Peyer's patch (tissue), 4 donors: ENCODE data around the gene CTSL. TPM values are rescaled to one million over a fixed set of nuclear protein-coding genes. Genes with fewer than 3 reads are reported as not detected.

Experiments
- DNase-seq, 3 donors: peaks; one replicate each; pipeline ENCODE4 v3.0.0-alpha.2; 2017 to 2019
- H3K27ac ChIP-seq, 4 donors: fragments of 200-600 bp; sonication (generic); one replicate each; pipeline ENCODE4 v1.5.1; 2016 to 2019
- H3K27me3 ChIP-seq, 2 donors: fragments of 200-600 bp; sonication (generic); one replicate each; pipeline ENCODE4 v1.5.1; 2019
- H3K36me3 ChIP-seq, 3 donors: fragments of 200-600 bp; sonication (generic); one replicate each; pipeline ENCODE4 v1.5.1; 2016 to 2019
- H3K4me1 ChIP-seq, 4 donors: fragments of 200-600 bp; sonication (generic); one replicate each; pipeline ENCODE4 v1.5.1; 2016 to 2019
- H3K4me3 ChIP-seq, 4 donors: fragments of 200-600 bp; sonication (generic); 1 replicate in 3 of 4; 2 replicates in 1 of 4; pipeline ENCODE4 v1.5.1; 2016 to 2019; ENCODE audit warnings: mild to moderate bottlenecking in 1 of 4
- H3K9me3 ChIP-seq, 4 donors: fragments of 200-600 bp; sonication (generic); one replicate each; pipeline ENCODE4 v1.5.1; 2016 to 2019; ENCODE audit warnings: mild to moderate bottlenecking in 1 of 4
- CTCF ChIP-seq, 6 experiments: fragments of 450-650 bp in 4 of 6; fragments of 200-600 bp in 2 of 6; sonication (generic) in 1 of 6; IDR thresholded peaks; one replicate each; pipeline ENCODE4 v1.5.1; 2017 to 2019; ENCODE audit warnings: antibody characterized with exemption in 6 of 6, mild to moderate bottlenecking in 3 of 6, moderate library complexity in 1 of 6
- POLR2A ChIP-seq, 2 donors: fragments of 450-650 bp; IDR thresholded peaks; one replicate each; pipeline ENCODE4 v1.5.1; 2017; ENCODE audit warnings: antibody characterized with exemption in 2 of 2, mild to moderate bottlenecking in 2 of 2, moderate library complexity in 2 of 2
- total RNA-seq, 4 donors: library from RNA; depleted of rRNA; stranded (reverse); fragments of >200 nt; gene quantifications; one replicate each; pipeline ENCODE4 v1.1.0, GENCODE V29; 2016

CTSL gene
- total RNA-seq, 4 donors from 2014 or later = 14.3 to 23.5 (median 19.6) TPM

DNA sequence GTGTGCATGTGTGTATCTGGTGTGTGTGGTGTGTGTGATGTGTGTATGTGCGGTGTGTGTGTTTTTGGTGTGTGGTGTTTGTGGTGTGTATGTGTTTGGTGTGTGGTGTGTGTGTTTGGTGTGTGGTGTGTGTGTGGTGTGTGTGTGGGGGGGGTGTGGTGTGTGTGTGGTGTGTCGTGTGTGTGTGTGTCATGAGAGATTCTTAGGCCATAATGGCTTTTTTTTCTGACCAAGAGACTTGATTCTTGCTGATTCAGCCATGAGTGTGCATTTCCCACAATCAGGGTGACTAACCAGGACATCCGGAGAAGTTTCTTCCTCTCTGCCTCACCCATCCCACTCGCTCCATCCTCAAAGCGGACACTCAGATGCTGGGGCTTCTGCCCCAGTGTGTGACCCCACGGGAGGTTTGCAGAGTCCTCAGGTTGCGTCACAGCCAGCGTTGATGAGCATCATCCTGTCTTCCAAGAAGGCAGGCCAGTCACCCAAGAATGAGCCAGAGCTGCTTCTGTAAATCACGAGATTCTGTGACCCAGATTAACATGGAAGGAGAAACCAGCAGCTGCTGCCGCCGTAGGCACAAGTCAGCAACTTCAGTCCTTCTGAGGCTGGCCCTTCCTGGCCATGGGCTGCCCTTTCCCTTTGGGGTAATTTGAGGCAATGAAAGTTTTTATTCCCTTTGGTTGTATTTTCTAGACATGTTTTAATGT is 12.5 kb upstream of the CTSL start:
- H3K9me3 ChIP-seq = no peaks in the 10 kb centered on the region
- H3K27ac ChIP-seq = peak overlapping the region; percentile 42 to 77 (median 64)
- H3K4me1 ChIP-seq = no peaks in the 10 kb centered on the region
- H3K27me3 ChIP-seq = no peaks in the 10 kb centered on the region
- peak in 2 of 3 donors; percentile 62 to 85 for DNase-seq
- TF ChIP-seq CTCF (IDR thresholded peaks at IDR 0.05) (no peak), POLR2A (IDR thresholded peaks at IDR 0.05) (no peak)
- no peaks in the 10 kb centered on the region for H3K36me3 ChIP-seq
- H3K4me3 ChIP-seq = no peak overlapping the region

DNA sequence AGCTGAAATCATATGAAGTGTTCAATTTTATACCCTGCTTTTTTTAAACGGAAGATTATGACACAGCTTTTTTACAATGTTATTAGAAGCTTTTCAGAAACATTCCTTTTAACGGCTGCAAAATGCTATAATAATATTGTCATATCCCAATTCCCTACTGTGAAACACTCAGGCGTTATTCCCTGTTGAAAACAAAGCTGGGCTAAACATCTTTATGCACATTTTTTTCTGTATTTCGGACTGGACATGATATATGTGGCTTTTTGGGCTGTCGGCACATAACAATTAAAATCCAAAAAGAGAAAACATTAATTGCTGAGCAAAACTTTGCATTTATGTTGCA is 12.0 kb upstream of the CTSL start:
- H3K27me3 ChIP-seq = no peaks in the 10 kb centered on the region
- peak overlapping the region in 3 of 4 donors; percentile 53 to 77 (median 75) for H3K27ac ChIP-seq
- H3K9me3 ChIP-seq = no peaks in the 10 kb centered on the region
- no peaks in the 10 kb centered on the region for H3K36me3 ChIP-seq
- H3K4me3 ChIP-seq = no peak overlapping the region
- H3K4me1 ChIP-seq = no peaks in the 10 kb centered on the region
- no peak for DNase-seq
- TF ChIP-seq CTCF (IDR thresholded peaks at IDR 0.05) (no peak), POLR2A (IDR thresholded peaks at IDR 0.05) (no peak)

DNA sequence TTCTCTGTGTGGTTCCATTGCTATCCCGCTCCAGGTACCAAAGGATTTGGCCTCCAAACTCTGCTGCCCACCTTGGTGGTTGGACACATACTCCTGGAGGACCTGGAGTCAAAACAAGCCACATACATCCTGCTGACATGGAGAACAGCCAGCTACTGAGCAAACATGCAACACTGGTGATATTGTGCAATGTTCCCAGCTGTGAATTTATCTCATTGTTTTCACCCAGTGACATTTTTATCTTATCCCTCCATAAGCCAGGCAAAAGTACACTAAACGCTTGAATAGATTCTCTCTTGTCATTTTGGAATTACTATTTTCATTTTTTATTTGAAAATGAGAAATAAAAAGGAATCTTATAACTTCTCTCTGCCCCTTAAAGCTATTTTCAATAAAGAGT is 11.1 kb upstream of the CTSL start:
- no peaks in the 10 kb centered on the region for H3K27me3 ChIP-seq

DNA sequence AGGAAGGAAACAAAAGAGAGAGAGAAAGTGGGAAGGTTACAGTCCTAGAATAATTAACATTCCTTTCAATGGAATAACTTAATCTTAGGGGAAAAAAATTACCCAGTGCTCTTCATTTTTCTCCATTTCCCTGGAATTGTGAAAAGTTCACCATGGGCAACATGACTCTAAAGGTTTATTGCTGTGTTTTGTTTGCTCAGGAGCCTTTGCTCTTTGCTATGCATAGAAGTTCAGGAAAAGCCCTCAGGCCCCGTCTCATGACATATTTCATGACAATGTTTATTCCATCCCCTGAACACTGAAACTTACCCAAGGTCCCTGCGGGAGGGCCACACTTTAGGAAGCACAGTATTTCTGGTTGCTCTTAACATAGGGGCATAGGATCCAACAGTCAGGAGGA is 9.8 kb upstream of the CTSL start:
- Histone ChIP-seq H3K4me1 (no peaks in the 10 kb centered on the region), H3K27me3 (no peaks in the 10 kb centered on the region), H3K4me3 (no peak overlapping the region), H3K9me3 (no peaks in the 10 kb centered on the region), H3K27ac (no peak overlapping the region), H3K36me3 (no peaks in the 10 kb centered on the region)
- DNase-seq = no peak
- TF ChIP-seq POLR2A (IDR thresholded peaks at IDR 0.05) (no peak), CTCF (IDR thresholded peaks at IDR 0.05) (no peak)

More for the DNA sequence above, 11.1 kb upstream of the CTSL start:
- no peaks in the 10 kb centered on the region for H3K36me3 ChIP-seq
- TF ChIP-seq POLR2A (IDR thresholded peaks at IDR 0.05) (no peak), CTCF (IDR thresholded peaks at IDR 0.05) (no peak)
- peak in 1 of 3 donors; percentile 55 for DNase-seq
- H3K27ac ChIP-seq = peak overlapping the region in 3 of 4 donors; percentile 38 to 77 (median 53)
- H3K4me3 ChIP-seq = no peak overlapping the region
- H3K4me1 ChIP-seq = no peaks in the 10 kb centered on the region
- no peaks in the 10 kb centered on the region for H3K9me3 ChIP-seq

DNA sequence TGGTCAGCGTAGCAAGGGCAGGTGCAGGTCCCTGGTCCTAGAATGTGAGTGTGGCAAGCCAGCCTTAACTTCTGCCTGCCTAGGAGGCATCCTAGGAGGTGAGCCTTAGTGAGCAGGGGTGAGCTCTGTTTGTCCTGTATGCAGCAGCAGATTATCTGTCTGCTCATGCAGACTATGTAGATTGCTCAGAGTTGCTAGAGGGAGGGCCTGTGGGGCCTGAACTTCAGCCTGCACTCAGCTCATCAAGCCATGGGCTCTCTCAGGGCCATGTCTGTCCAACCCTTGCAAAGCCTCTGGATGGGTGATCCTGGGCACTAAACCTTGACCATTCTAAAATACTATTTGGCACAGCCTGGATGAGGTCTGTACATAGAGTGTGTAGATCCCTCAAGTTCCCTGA is 8.5 kb upstream of the CTSL start:
- Histone ChIP-seq H3K36me3 (no peaks in the 10 kb centered on the region), H3K27me3 (no peaks in the 10 kb centered on the region), H3K4me3 (no peak overlapping the region), H3K27ac (no peak overlapping the region), H3K4me1 (no peaks in the 10 kb centered on the region), H3K9me3 (no peaks in the 10 kb centered on the region)
- TF ChIP-seq POLR2A (IDR thresholded peaks at IDR 0.05) (no peak), CTCF (IDR thresholded peaks at IDR 0.05) (no peak)
- no peak for DNase-seq
